ENCODE data around the gene RHOF.

DNA sequence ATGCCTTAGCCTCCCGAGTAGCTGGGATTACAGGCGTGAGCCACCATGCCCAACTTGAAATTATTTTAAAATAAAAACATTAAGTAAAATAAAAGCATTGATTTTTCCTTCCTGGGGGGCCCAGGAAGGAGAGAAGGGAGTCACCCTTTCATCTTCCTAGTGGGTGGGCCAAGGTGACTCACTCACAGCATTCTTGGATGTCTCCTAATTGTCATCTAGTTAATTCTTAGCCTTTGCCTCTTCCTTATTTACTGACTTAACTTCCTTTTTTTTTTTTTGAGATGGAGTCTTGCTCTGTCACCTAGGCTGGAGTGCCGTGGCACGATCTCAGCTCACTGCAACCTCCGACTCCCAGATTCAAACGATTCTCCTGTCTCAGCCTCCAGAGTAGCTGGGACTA is 51.7 kb downstream of the RHOF start:
- TF ChIP-seq, protein P1, sequence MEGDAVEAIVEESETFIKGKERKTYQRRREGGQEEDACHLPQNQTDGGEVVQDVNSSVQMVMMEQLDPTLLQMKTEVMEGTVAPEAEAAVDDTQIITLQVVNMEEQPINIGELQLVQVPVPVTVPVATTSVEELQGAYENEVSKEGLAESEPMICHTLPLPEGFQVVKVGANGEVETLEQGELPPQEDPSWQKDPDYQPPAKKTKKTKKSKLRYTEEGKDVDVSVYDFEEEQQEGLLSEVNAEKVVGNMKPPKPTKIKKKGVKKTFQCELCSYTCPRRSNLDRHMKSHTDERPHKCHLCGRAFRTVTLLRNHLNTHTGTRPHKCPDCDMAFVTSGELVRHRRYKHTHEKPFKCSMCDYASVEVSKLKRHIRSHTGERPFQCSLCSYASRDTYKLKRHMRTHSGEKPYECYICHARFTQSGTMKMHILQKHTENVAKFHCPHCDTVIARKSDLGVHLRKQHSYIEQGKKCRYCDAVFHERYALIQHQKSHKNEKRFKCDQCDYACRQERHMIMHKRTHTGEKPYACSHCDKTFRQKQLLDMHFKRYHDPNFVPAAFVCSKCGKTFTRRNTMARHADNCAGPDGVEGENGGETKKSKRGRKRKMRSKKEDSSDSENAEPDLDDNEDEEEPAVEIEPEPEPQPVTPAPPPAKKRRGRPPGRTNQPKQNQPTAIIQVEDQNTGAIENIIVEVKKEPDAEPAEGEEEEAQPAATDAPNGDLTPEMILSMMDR (IDR thresholded peaks at IDR 0.05): no peak
- no peak for TF ChIP-seq POLR2A (IDR thresholded peaks at IDR 0.05)
